ENCODE results near the gene SMPX. TPM values are rescaled to one million over a fixed set of nuclear protein-coding genes. Genes with fewer than 3 reads are reported as not detected.

The SMPX gene
- total RNA-seq, 1 donor = not detected

GRCh38 chrX:21756785-21757529 is 959 bp downstream of the SMPX start:
- no peaks in the 10 kb centered on the region for H4K20me1 ChIP-seq (ENCODE audit: insufficient read depth, low read length)
- DNase-seq (ENCODE audit: insufficient read length, low spot score, missing footprints) = no peak
- no peak overlapping the region for H3K4me2 ChIP-seq (ENCODE audit: insufficient read depth, low read length)
- H3K4me1 ChIP-seq (ENCODE audit: insufficient read depth, low read length) = no peaks in the 10 kb centered on the region
- H3K9me3 ChIP-seq (ENCODE audit: low read depth, low read length) = no peaks in the 10 kb centered on the region
- TF ChIP-seq CTCF (IDR thresholded peaks at IDR 0.05; ENCODE audit: extremely low read depth, low read depth, low read length) = no peak
- H2AFZ ChIP-seq (ENCODE audit: low read length) = no peak overlapping the region
- no peaks in the 10 kb centered on the region for H3K36me3 ChIP-seq (ENCODE audit: insufficient read depth, low read length)
- H3K27ac ChIP-seq (ENCODE audit: low read depth, low read length) = no peak overlapping the region
- no peaks in the 10 kb centered on the region for H3K79me2 ChIP-seq (ENCODE audit: insufficient read depth, low read length)
- H3K4me3 ChIP-seq (ENCODE audit: insufficient read depth, low read length) = no peak overlapping the region
- no peaks in the 10 kb centered on the region for H3K27me3 ChIP-seq (ENCODE audit: insufficient read depth, low read length)

GRCh38 chrX:21749924-21750323 is 8.0 kb downstream of the SMPX start:
- no peak overlapping the region for H3K27ac ChIP-seq (ENCODE audit: low read depth, low read length)
- no peaks in the 10 kb centered on the region for H3K4me1 ChIP-seq (ENCODE audit: insufficient read depth, low read length)
- H3K4me2 ChIP-seq (ENCODE audit: insufficient read depth, low read length) = no peak overlapping the region
- no peak overlapping the region for H2AFZ ChIP-seq (ENCODE audit: low read length)
- no peak for DNase-seq (ENCODE audit: insufficient read length, low spot score, missing footprints)
- H3K27me3 ChIP-seq (ENCODE audit: insufficient read depth, low read length) = no peaks in the 10 kb centered on the region
- no peaks in the 10 kb centered on the region for H3K36me3 ChIP-seq (ENCODE audit: insufficient read depth, low read length)
- H3K4me3 ChIP-seq (ENCODE audit: insufficient read depth, low read length) = no peak overlapping the region
- H4K20me1 ChIP-seq (ENCODE audit: insufficient read depth, low read length) = no peaks in the 10 kb centered on the region
- TF ChIP-seq CTCF (IDR thresholded peaks at IDR 0.05; ENCODE audit: extremely low read depth, low read depth, low read length) = no peak
- no peaks in the 10 kb centered on the region for H3K9me3 ChIP-seq (ENCODE audit: low read depth, low read length)
- H3K79me2 ChIP-seq (ENCODE audit: insufficient read depth, low read length) = no peaks in the 10 kb centered on the region

GRCh38 chrX:21748235-21748634 is 9.7 kb downstream of the SMPX start:
- Histone ChIP-seq H3K4me2 (ENCODE audit: insufficient read depth, low read length) (no peak overlapping the region), H2AFZ (ENCODE audit: low read length) (no peak overlapping the region), H3K4me3 (ENCODE audit: insufficient read depth, low read length) (no peak overlapping the region), H3K9me3 (ENCODE audit: low read depth, low read length) (no peaks in the 10 kb centered on the region), H3K79me2 (ENCODE audit: insufficient read depth, low read length) (no peaks in the 10 kb centered on the region), H3K27me3 (ENCODE audit: insufficient read depth, low read length) (no peaks in the 10 kb centered on the region), H3K36me3 (ENCODE audit: insufficient read depth, low read length) (no peaks in the 10 kb centered on the region), H3K4me1 (ENCODE audit: insufficient read depth, low read length) (no peaks in the 10 kb centered on the region), H3K27ac (ENCODE audit: low read depth, low read length) (no peak overlapping the region), H4K20me1 (ENCODE audit: insufficient read depth, low read length) (no peaks in the 10 kb centered on the region)
- no peak for DNase-seq (ENCODE audit: insufficient read length, low spot score, missing footprints)
- no peak for TF ChIP-seq CTCF (IDR thresholded peaks at IDR 0.05; ENCODE audit: extremely low read depth, low read depth, low read length)

- no peak overlapping the region for H3K4me2 ChIP-seq (ENCODE audit: insufficient read depth, low read length)
These were observed 10.4 kb downstream of the SMPX start for GRCh38 chrX:21747558-21747957.

More at GRCh38 chrX:21747558-21747957, 10.4 kb downstream of the SMPX start:
- Histone ChIP-seq H3K27ac (ENCODE audit: low read depth, low read length) (no peak overlapping the region), H3K79me2 (ENCODE audit: insufficient read depth, low read length) (no peaks in the 10 kb centered on the region), H4K20me1 (ENCODE audit: insufficient read depth, low read length) (no peaks in the 10 kb centered on the region), H3K4me1 (ENCODE audit: insufficient read depth, low read length) (no peaks in the 10 kb centered on the region), H3K27me3 (ENCODE audit: insufficient read depth, low read length) (no peaks in the 10 kb centered on the region), H2AFZ (ENCODE audit: low read length) (no peak overlapping the region), H3K4me3 (ENCODE audit: insufficient read depth, low read length) (no peak overlapping the region), H3K36me3 (ENCODE audit: insufficient read depth, low read length) (no peaks in the 10 kb centered on the region), H3K9me3 (ENCODE audit: low read depth, low read length) (no peaks in the 10 kb centered on the region)
- no peak for DNase-seq (ENCODE audit: insufficient read length, low spot score, missing footprints)
- TF ChIP-seq CTCF (IDR thresholded peaks at IDR 0.05; ENCODE audit: extremely low read depth, low read depth, low read length) = no peak
